Activated CD8-positive, alpha-beta T cell treated with anti-CD3 and anti-CD28 coated beads, Interleukin-2, amount 10 ng/mL, durations not matched to agents 7 days and 5 days (primary cell): ENCODE results near the gene MEI4. TPM values are rescaled to one million over a fixed set of nuclear protein-coding genes. Genes with fewer than 3 reads are reported as not detected.
A peak's percentile ranks its signal among the peaks of the same experiment; 100 is the strongest.
"Not testable (repeated sequence)": the region's sequence is repeated elsewhere in the genome, so short reads cannot be mapped to it uniquely, and the experiment has no call there.

Experiments
- ATAC-seq: fragments of 150-1000 bp; cut with Tn5 transposase; one replicate; pipeline ENCODE4 v1.10.0; 2021; ENCODE audit warnings: moderate library complexity
- CTCF ChIA-PET: fragments of 350-600 bp; sonication (Branson Sonifier 250); formaldehyde crosslinking; loops from one replicate; lab custom pipeline; 2021; ENCODE audit warnings: antibody characterized with exemption; lab: Charles Lee
- POLR2A ChIA-PET: fragments of 350-600 bp; sonication (Branson Sonifier 250); formaldehyde crosslinking; loops from one replicate; lab custom pipeline; 2021; ENCODE audit warnings: antibody characterized with exemption; lab: Charles Lee
- DNase-seq: peaks from one replicate; pipeline ENCODE4 v3.0.0-alpha.2; 2020
- H3K27ac Mint-ChIP-seq: one replicate; pipeline ENCODE4 v1.8.0; 2021; ENCODE audit warnings: mild to moderate bottlenecking, mixed read lengths
- H3K27me3 Mint-ChIP-seq: one replicate; pipeline ENCODE4 v1.8.0; 2021; ENCODE audit warnings: low read depth, mixed read lengths
- H3K36me3 Mint-ChIP-seq: one replicate; pipeline ENCODE4 v1.8.0; 2021; ENCODE audit warnings: low read depth, mixed read lengths
- H3K4me1 Mint-ChIP-seq: one replicate; pipeline ENCODE4 v1.8.0; 2021; ENCODE audit warnings: low read depth, mixed read lengths
- H3K4me3 Mint-ChIP-seq: one replicate; pipeline ENCODE4 v1.8.0; 2021; ENCODE audit warnings: mild to moderate bottlenecking, mixed read lengths
- H3K9me3 Mint-ChIP-seq: one replicate; pipeline ENCODE4 v1.8.0; 2022; ENCODE audit warnings: mixed read lengths; ENCODE audit not compliant: insufficient read depth
- total RNA-seq, 2 experiments: library from RNA; stranded (reverse); gene quantifications; one replicate each; pipeline ENCODE4 v1.2.3, GENCODE V29; 2021

MEI4 gene
- total RNA-seq, 2 experiments from 2014 or later = not detected

DNA sequence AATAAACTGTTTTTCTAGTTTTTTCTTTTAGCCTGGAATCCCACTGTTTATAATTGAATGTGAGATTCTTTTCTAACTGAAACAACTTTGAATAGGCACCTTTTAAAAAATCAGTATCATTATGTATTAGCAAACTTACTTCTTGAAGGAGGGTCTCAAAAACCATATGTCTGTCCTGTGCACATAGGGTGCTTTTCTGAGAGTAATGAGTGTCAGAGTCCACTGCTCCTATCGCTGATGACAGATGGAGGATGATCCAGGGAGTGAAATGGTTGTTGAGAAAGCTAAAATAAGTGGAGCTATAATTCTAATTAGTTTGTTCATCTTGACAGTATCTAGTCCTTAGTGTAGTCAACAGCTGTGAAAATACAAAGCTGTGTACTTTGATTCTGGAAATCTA lies 35.8 kb downstream of the MEI4 start:
- Mint-ChIP-seq H3K27ac (no peak overlapping the region), H3K4me3 (no peak overlapping the region), H3K9me3 (no peaks in the 10 kb centered on the region), H3K36me3 (no peaks in the 10 kb centered on the region), H3K27me3 (no peaks in the 10 kb centered on the region), H3K4me1 (no peaks in the 10 kb centered on the region)
- ChIA-PET CTCF (no interaction called here), POLR2A (no interaction called here)
- DNase-seq (no peak), ATAC-seq (no peak)

DNA sequence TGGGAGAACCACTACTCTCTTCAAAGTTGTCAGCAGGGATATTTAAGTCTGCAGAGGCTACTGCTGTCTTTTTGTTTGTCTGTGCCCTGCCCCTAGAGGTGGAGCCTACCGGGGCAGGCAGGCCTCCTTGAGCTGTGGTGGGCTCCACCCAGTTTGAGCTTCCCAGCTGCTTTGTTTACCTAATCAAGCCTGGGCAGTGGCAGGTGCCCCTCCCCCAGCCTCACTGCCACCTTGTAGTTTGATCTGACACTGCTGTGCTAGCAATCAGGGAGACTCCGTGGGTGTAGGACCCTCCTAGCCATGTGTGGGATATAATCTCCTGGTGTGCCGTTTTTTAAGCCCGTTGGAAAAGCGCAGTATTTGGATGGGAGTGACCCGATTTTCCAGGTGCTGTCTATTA lies 47.3 kb downstream of the MEI4 start:
- CTCF ChIA-PET, POLR2A ChIA-PET, H3K4me1 Mint-ChIP-seq, H3K9me3 Mint-ChIP-seq, H3K27me3 Mint-ChIP-seq, H3K36me3 Mint-ChIP-seq, DNase-seq, H3K27ac Mint-ChIP-seq, ATAC-seq, H3K4me3 Mint-ChIP-seq: not testable (repeated sequence)

DNA sequence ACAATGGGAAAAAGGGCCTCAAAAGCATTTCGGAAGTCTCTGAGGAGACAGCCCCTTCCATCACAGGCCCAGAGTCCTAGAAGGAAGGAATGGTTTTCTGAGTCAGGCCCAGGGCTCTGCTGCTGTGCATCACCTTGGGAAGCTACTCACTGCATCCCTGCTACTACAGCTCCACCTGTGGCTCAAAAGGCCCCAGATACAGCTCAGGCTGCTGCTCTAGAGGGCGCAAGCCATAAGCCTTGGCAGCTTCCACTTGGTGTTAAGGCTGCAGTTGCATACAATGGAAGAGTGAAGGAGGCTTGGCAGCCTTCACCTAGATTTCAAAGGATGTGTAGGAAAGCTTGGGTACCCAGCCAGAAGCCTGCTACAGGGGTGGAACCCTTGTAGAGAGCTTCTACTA lies 54.8 kb downstream of the MEI4 start:
- H3K36me3 Mint-ChIP-seq = no peaks in the 10 kb centered on the region
- DNase-seq = no peak
- ATAC-seq = no peak
- H3K27me3 Mint-ChIP-seq = no peaks in the 10 kb centered on the region
- ChIA-PET CTCF (no interaction called here), POLR2A (no interaction called here)
- no peak overlapping the region for H3K4me3 Mint-ChIP-seq
- H3K4me1 Mint-ChIP-seq = no peaks in the 10 kb centered on the region
- no peak overlapping the region for H3K27ac Mint-ChIP-seq
- peaks cover 10% of the 10 kb centered on the region for H3K9me3 Mint-ChIP-seq

DNA sequence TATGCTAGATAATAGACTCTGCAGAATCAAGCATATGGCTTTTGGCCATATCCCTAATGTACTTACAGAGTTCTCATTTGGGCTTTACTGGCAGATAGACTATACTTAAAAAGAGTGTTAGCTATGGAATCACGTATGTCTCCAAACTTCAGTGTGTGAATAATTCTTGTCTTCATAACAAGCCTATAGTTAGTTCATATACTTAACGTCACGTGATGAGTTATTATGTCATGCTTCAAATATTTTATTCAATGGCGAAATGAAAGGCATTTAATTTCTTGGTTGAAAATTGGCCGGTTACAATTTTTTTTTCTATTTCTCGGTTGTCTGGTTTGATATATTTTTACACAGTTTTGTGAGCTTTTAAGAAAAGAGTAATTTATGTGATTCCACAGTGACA lies 62.7 kb downstream of the MEI4 start:
- Mint-ChIP-seq H3K27ac (no peak overlapping the region), H3K27me3 (no peaks in the 10 kb centered on the region), H3K9me3 (no peaks in the 10 kb centered on the region), H3K4me3 (no peak overlapping the region), H3K4me1 (no peaks in the 10 kb centered on the region), H3K36me3 (no peaks in the 10 kb centered on the region)
- ChIA-PET POLR2A (no interaction called here), CTCF (no interaction called here)
- no peak for DNase-seq
- no peak for ATAC-seq

DNA sequence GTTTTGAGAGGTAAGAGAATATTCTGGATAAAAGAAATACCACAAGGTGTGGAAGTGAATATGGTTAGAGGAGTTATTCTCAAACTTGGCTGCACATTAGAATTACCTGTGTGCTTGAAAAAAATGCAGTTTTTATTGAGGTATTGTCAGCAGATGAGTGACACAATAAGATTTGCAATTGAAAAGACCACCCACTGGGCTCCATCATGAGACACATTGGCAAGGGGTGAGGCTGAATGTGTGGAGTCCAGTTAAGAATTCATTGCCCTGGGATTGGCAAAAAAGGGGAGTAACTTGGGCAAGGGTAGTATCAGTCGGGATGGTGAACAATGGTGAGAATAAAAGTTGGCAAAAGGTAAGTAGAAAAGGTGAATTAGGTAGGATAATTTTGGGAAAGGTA lies 63.5 kb downstream of the MEI4 start:
- H3K27me3 Mint-ChIP-seq = no peaks in the 10 kb centered on the region
- DNase-seq = no peak
- H3K4me3 Mint-ChIP-seq = no peak overlapping the region
- no peak overlapping the region for H3K27ac Mint-ChIP-seq
- H3K4me1 Mint-ChIP-seq = no peaks in the 10 kb centered on the region
- H3K36me3 Mint-ChIP-seq = no peaks in the 10 kb centered on the region
- CTCF ChIA-PET = no interaction called here
- POLR2A ChIA-PET = no interaction called here
- H3K9me3 Mint-ChIP-seq = no peaks in the 10 kb centered on the region
- ATAC-seq = no peak

DNA sequence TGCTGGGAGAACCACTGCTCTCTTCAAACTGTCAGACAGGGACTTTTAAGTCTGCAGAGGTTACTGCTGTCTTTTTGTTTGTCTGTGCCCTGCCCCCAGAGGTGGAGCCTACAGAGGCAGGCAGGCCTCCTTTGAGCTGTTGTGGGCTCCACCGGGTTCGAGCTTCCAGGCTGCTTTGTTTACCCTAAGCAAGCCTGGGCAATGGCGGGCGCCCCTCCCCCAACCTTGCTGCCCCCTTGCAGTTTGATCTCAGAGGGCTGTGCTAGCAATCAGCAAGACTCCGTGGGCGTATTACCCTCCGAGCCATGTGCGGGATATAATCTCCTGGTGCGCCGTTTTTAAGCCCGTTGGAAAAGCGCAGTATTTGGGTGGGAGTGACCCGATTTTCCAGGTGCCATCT lies 83.2 kb downstream of the MEI4 start:
- H3K4me1 Mint-ChIP-seq, H3K27me3 Mint-ChIP-seq, H3K9me3 Mint-ChIP-seq, H3K4me3 Mint-ChIP-seq, H3K36me3 Mint-ChIP-seq, POLR2A ChIA-PET, ATAC-seq, H3K27ac Mint-ChIP-seq, DNase-seq, CTCF ChIA-PET: not testable (repeated sequence)

DNA sequence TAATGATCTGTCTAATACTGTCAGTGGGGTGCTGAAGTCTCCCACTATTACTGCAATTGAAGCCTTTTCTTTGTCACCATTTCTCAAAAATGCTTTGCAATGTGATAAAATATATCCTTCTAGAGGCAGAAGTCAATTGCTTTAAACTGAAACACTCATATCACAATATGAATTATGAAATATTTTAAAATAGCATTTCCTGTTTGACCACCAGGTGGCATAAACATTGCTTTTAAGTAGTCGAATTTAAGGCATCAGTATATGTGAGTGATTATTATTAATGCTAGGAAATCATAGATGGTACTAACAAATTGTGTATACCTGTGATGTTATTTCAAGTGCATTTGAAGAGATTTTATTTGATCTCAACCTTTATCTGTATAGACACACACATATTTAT lies 87.5 kb downstream of the MEI4 start:
- ChIA-PET CTCF (no interaction called here), POLR2A (no interaction called here)
- Mint-ChIP-seq H3K4me3 (no peak overlapping the region), H3K27me3 (no peaks in the 10 kb centered on the region), H3K4me1 (no peaks in the 10 kb centered on the region), H3K36me3 (no peaks in the 10 kb centered on the region), H3K9me3 (no peaks in the 10 kb centered on the region), H3K27ac (no peak overlapping the region)
- ATAC-seq (no peak), DNase-seq (no peak)

DNA sequence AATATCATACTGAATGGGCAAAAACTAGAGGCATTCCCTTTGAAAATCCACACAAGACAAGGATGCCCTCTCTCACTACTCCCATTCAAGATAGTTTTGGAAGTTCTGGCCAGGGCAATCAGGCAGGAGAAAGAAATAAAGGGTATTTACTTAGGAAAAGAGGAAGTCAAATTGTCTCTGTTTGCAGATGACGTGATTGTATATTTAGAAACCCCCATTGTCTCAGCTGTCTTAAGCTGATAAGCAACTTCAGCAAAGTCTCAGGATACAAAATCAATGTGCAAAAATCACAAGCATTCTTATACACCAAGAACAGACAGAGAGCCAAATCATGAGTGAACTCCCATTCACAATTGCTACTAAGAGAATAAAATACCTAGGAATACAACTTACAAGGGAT lies 99.3 kb downstream of the MEI4 start:
- DNase-seq, H3K27ac Mint-ChIP-seq, H3K4me3 Mint-ChIP-seq, ATAC-seq, H3K4me1 Mint-ChIP-seq, POLR2A ChIA-PET, CTCF ChIA-PET, H3K27me3 Mint-ChIP-seq, H3K9me3 Mint-ChIP-seq, H3K36me3 Mint-ChIP-seq: not testable (repeated sequence)

DNA sequence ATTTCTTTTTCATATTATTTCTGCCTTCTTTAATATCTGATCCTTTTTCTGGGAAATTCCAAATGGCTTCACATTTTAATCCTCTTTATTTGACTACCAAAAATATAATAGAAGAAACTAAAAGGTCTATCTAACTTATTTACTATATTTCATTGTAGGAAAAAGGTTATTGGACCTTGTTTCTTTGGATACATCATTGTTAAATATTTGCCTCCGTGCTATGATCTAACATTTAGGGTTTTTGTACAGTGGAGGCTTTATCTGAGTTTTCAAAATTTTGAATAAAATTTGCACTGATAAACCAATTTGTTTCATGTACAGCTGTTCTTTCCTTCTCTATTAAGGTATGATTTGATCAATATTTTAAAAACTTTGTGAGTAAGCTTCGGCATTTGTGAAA lies 109.5 kb downstream of the MEI4 start:
- H3K4me3 Mint-ChIP-seq = no peak overlapping the region
- POLR2A ChIA-PET = no interaction called here

DNA sequence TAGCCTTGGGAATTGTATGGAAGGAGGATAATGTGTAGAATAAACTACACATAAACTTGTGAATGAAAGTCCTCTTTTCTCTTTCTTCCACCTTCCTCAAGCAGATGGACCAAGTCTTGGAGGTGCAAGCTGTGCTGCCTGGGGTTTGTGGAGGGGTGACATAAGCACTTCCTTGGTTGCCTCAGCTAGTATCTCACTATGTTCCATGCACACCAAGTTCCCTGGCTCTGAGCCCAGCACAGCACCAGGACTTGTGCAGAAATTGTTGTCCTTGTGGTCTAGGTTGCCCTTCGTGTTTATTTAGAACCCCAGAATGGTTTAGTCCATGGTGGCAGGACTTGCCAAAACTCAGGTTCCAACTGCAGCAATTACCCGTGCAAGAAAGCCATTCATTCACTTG lies 110.3 kb downstream of the MEI4 start:
- POLR2A ChIA-PET = no interaction called here
- DNase-seq (no peak), ATAC-seq (no peak)
- Mint-ChIP-seq H3K36me3 (no peaks in the 10 kb centered on the region), H3K9me3 (peaks cover 5% of the 10 kb centered on the region), H3K4me3 (no peak overlapping the region), H3K27ac (no peak overlapping the region), H3K27me3 (no peaks in the 10 kb centered on the region), H3K4me1 (no peaks in the 10 kb centered on the region)
- CTCF ChIA-PET = no interaction called here

More for the DNA sequence above, 109.5 kb downstream of the MEI4 start:
- H3K36me3 Mint-ChIP-seq = no peaks in the 10 kb centered on the region
- H3K9me3 Mint-ChIP-seq = peaks cover 5% of the 10 kb centered on the region
- H3K27me3 Mint-ChIP-seq = no peaks in the 10 kb centered on the region
- no peak overlapping the region for H3K27ac Mint-ChIP-seq
- DNase-seq (no peak), ATAC-seq (no peak)
- CTCF ChIA-PET = no interaction called here
- no peaks in the 10 kb centered on the region for H3K4me1 Mint-ChIP-seq

DNA sequence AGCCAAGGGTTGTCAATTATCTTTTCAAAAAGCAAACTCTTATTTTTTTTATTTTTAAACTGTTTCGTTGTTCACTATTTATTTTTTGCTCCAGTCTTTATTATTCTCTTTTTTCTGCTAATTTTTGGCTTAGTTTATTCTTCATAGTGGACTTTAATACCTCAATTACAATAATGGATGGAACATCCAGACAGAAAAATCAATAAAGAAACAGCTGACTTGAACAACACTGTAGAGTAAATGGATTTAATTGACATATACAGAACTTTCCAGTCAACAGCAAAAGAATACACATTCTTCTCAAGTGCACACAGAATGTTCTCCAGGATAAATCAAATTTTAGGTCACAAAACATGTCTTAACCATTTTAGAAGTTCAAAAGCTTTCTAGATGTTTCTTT lies 111.5 kb downstream of the MEI4 start:
- H3K27ac Mint-ChIP-seq = no peak overlapping the region
- no peaks in the 10 kb centered on the region for H3K27me3 Mint-ChIP-seq
- H3K4me3 Mint-ChIP-seq = no peak overlapping the region
- H3K4me1 Mint-ChIP-seq = no peaks in the 10 kb centered on the region
- DNase-seq (no peak), ATAC-seq (no peak)
- CTCF ChIA-PET = no interaction called here
- POLR2A ChIA-PET = no interaction called here
- H3K9me3 Mint-ChIP-seq = peaks cover 5% of the 10 kb centered on the region
- no peaks in the 10 kb centered on the region for H3K36me3 Mint-ChIP-seq

DNA sequence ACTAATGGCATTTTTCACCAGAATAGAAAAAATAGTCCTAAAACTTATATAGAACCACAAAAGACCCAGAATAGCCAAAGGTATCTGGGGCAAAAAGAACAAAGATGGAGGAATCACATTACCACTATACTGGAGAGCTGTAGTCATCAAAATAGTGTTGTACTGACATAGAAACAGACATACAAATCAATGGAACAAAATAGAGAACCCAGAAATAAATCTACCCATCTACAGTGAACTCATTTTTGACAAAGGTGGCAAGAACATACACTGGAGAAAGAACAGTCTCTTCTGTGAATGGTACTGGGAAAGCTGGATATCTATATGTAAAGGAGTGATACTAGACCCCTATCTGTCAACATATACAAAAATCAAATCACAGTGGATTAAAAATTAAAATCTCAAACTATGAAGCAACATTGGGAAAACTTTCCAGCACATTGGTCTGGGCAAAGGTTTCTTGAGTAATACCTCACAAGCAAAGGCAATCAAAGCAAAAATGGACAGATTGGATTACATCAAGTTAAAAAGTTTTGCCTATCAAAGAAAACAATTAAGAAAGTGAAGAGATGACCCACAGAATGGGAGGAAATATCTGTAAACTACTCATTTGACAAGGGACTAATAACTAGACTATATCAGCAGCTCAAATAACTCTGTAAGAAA lies 120.5 kb downstream of the MEI4 start:
- no peaks in the 10 kb centered on the region for H3K36me3 Mint-ChIP-seq
- H3K27me3 Mint-ChIP-seq = no peaks in the 10 kb centered on the region
- ChIA-PET POLR2A (no interaction called here), CTCF (no interaction called here)
- H3K4me3 Mint-ChIP-seq = no peak overlapping the region
- DNase-seq (no peak), ATAC-seq (no peak)
- H3K27ac Mint-ChIP-seq = no peak overlapping the region
- H3K9me3 Mint-ChIP-seq = peaks cover 21% of the 10 kb centered on the region
- H3K4me1 Mint-ChIP-seq = no peaks in the 10 kb centered on the region

DNA sequence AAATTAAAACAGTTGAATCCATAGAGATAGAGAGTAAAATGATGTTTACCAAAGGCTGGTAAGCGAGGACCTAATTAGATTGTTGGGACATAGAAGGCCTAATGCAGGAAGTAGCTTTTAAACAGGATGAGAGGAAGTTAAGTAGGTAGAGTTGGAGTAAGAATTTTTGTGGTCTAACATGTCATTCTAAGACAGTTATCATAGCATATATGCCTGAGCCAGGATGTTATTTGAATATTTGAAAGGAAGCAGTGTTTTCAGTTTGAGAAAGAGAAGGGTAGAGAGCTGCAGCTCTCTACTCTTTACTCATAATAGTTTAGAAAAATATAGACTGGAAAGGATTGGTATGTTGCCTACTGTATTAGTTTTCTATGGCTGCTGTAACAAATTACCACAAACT lies 121.6 kb downstream of the MEI4 start:
- ChIA-PET POLR2A (no interaction called here), CTCF (no interaction called here)
- DNase-seq (no peak), ATAC-seq (no peak)
- Mint-ChIP-seq H3K36me3 (no peaks in the 10 kb centered on the region), H3K27me3 (no peaks in the 10 kb centered on the region), H3K4me1 (no peaks in the 10 kb centered on the region), H3K4me3 (no peak overlapping the region), H3K9me3 (peaks cover 25% of the 10 kb centered on the region), H3K27ac (peak overlapping the region; percentile 9)
